Measurements from ENCODE around the gene METTL9. TPM values are rescaled to one million over a fixed set of nuclear protein-coding genes. Genes with fewer than 3 reads are reported as not detected.

Gene METTL9
- polyA plus RNA-seq, 3 donors: 181 to 400 (median 373) TPM

GRCh38 chr16:21666772-21667171 is 67.4 kb downstream of the METTL9 start:
- intact Hi-C loops (cut with micrococcal nuclease): no loop called here
- no peaks in the 10 kb centered on the region for H3K9me3 ChIP-seq (replicated peaks in 1 of 2; ENCODE audit: control insufficient read depth in 1 of 2, insufficient read depth in 1 of 2, low read length in 2 of 2)
- H3K36me3 ChIP-seq (replicated peaks in 1 of 2; ENCODE audit: control insufficient read depth in 1 of 2, insufficient read depth in 2 of 2, low read length in 2 of 2): no peaks in the 10 kb centered on the region
- H3K79me2 ChIP-seq (ENCODE audit: insufficient read depth, low read length): no peaks in the 10 kb centered on the region
- H3K27ac ChIP-seq (ENCODE audit: low read depth in 1 of 2, low read length in 2 of 2): no peak overlapping the region
- Mint-ChIP-seq H3K27ac (no peak overlapping the region), H3K9me3 (peaks cover 0 to 2% (median 0%) of the 10 kb centered on the region in 7 donors), H3K36me3 (no peaks in the 10 kb centered on the region), H3K4me3 (no peak overlapping the region), H3K27me3 (ENCODE audit: low read depth in 3 of 3) (peaks cover 5 to 13% (median 11%) of the 10 kb centered on the region in 3 donors), H3K4me1 (peaks cover 6% of the 10 kb centered on the region)
- H3K4me2 ChIP-seq (replicated peaks; ENCODE audit: extremely low read depth, low read length, poor library complexity, severe bottlenecking): no peak overlapping the region
- H2AFZ ChIP-seq (ENCODE audit: insufficient read depth, low read depth, low read length, poor library complexity, severe bottlenecking): no peak overlapping the region
- no peak for DNase-seq
- no peak overlapping the region for H3K4me3 ChIP-seq (replicated peaks in 1 of 3; ENCODE audit: low read depth in 2 of 3, low read length in 3 of 3)
- peaks cover 0 to 4% of the 10 kb centered on the region in 2 donors for H3K27me3 ChIP-seq (ENCODE audit: control insufficient read depth in 2 of 2, insufficient read depth in 2 of 2, low read length in 2 of 2)
- 94% methylated on average over 3 of the region's 3 CpGs for whole genome bisulfite sequencing (ENCODE audit: insufficient coverage)
- H4K20me1 ChIP-seq (ENCODE audit: insufficient read depth, low read length): no peaks in the 10 kb centered on the region
- peaks cover 7 to 12% of the 10 kb centered on the region in 2 donors for H3K4me1 ChIP-seq (ENCODE audit: control insufficient read depth in 1 of 2, insufficient read depth in 2 of 2, low read length in 2 of 2)
- no peak for TF ChIP-seq CTCF (IDR thresholded peaks at IDR 0.05)
- H3K9ac ChIP-seq (ENCODE audit: insufficient read depth, low read length, poor library complexity, severe bottlenecking): no peak overlapping the region

DNA sequence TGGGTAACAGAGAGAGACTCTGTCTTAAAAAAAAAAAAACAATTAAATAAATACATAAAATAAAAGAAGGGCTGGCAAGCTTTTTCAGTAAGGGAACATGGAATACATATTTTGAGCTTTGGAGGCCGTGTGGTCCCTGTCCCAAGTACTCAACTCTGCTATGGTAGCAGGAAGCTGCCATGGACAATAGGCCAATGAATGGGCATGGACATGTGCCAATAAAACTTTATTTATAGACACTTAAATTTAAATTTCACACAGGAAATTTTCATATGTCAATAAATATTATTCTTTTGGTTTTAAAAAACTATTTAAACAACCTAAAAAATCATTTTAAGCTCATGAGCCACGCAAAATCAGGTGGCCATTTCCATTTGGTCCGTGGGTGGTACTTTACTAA is 68.2 kb downstream of the METTL9 start:
- Histone ChIP-seq H3K9me3 (replicated peaks in 1 of 2; ENCODE audit: control insufficient read depth in 1 of 2, insufficient read depth in 1 of 2, low read length in 2 of 2) (no peaks in the 10 kb centered on the region), H3K27ac (ENCODE audit: low read depth in 1 of 2, low read length in 2 of 2) (no peak overlapping the region), H3K36me3 (replicated peaks in 1 of 2; ENCODE audit: control insufficient read depth in 1 of 2, insufficient read depth in 2 of 2, low read length in 2 of 2) (no peaks in the 10 kb centered on the region), H3K4me2 (replicated peaks; ENCODE audit: extremely low read depth, low read length, poor library complexity, severe bottlenecking) (no peak overlapping the region), H3K9ac (ENCODE audit: insufficient read depth, low read length, poor library complexity, severe bottlenecking) (no peak overlapping the region), H3K4me3 (replicated peaks in 1 of 3; ENCODE audit: low read depth in 2 of 3, low read length in 3 of 3) (no peak overlapping the region), H2AFZ (ENCODE audit: insufficient read depth, low read depth, low read length, poor library complexity, severe bottlenecking) (no peak overlapping the region), H3K27me3 (ENCODE audit: control insufficient read depth in 2 of 2, insufficient read depth in 2 of 2, low read length in 2 of 2) (peaks cover 0 to 4% of the 10 kb centered on the region in 2 donors), H3K79me2 (ENCODE audit: insufficient read depth, low read length) (no peaks in the 10 kb centered on the region), H3K4me1 (ENCODE audit: control insufficient read depth in 1 of 2, insufficient read depth in 2 of 2, low read length in 2 of 2) (peaks cover 7 to 13% of the 10 kb centered on the region in 2 donors), H4K20me1 (ENCODE audit: insufficient read depth, low read length) (no peaks in the 10 kb centered on the region)
- no peak for DNase-seq
- 100% methylated on average over 2 of the region's 3 CpGs for WGBS (ENCODE audit: insufficient coverage)
- H3K4me3 Mint-ChIP-seq: no peak overlapping the region
- H3K27me3 Mint-ChIP-seq (ENCODE audit: low read depth in 3 of 3): peaks cover 5 to 12% (median 11%) of the 10 kb centered on the region in 3 donors
- TF ChIP-seq CTCF (IDR thresholded peaks at IDR 0.05): no peak
- no peaks in the 10 kb centered on the region for H3K36me3 Mint-ChIP-seq
- peaks cover 6% of the 10 kb centered on the region for H3K4me1 Mint-ChIP-seq
- intact Hi-C loops (cut with micrococcal nuclease): no loop called here
- no peak overlapping the region for H3K27ac Mint-ChIP-seq
- peaks cover 0 to 2% (median 0%) of the 10 kb centered on the region in 7 donors for H3K9me3 Mint-ChIP-seq

Data from CD14-positive monocyte (primary cell).